Liver (tissue), 5 donors: ENCODE results near the gene MRM1. TPM values are rescaled to one million over a fixed set of nuclear protein-coding genes. Genes with fewer than 3 reads are reported as not detected.

ENCODE experiments used
- REST ChIP-seq: IDR thresholded peaks from 2 replicates; pipeline ENCODE4 v1.6.1; 2016; ENCODE audit warnings: antibody characterized with exemption, mild to moderate bottlenecking
- polyA plus RNA-seq, 2 donors: library from polyadenylated mRNA; stranded (reverse) in 1 of 2; unstranded in 1 of 2; fragments of 200-250 nt in 1 of 2; fragments of >200 nt in 1 of 2; fragmentation: Nextera tagmentation in 1 of 2; extraction: Ambion mirVana in 1 of 2; gene quantifications; one replicate each; pipeline versions ENCODE4 v1.2.1 to v1.2.3, GENCODE V29; 2013 to 2015
- total RNA-seq, 2 donors: library from RNA; depleted of rRNA; stranded (reverse); fragments of >200 nt; gene quantifications; one replicate each; pipeline ENCODE4 v1.2.3, GENCODE V29; 2014
- donor health status: healthy.
- donor health status: healthy.
- donor health status: healthy.

The MRM1 gene
- total and polyA plus RNA-seq, 4 donors: 3.2 to 5.9 (median 5.2) TPM

- TF ChIP-seq REST: no peak
Measured at GRCh38 chr17:36657763-36658490, 56.5 kb downstream of the MRM1 start (continued).

Other genes with a start within 250 kb of the MRM1 start
- gene TBC1D3H, start 213.1 kb upstream of the MRM1 start, total RNA-seq: not detected
- gene TBC1D3H, start 213.1 kb upstream of the MRM1 start, polyA plus RNA-seq: under 1 TPM in 1 of 2 donors, not detected in 1; 0.08 TPM
- 10 to 100 TPM in 1 of 2 donors, 1 to 10 TPM in 1; 8.1 to 18.8 TPM for gene ZNHIT3, start 114.9 kb upstream of the MRM1 start, total RNA-seq
- gene ZNHIT3, start 114.9 kb upstream of the MRM1 start, polyA plus RNA-seq: 10 to 100 TPM; 19.4 to 24.2 TPM
- 10 to 100 TPM; 28.6 to 47.2 TPM for gene MYO19, start 66.7 kb upstream of the MRM1 start, total RNA-seq
- 10 to 100 TPM in 1 of 2 donors, 1 to 10 TPM in 1; 8.7 to 13.0 TPM for gene MYO19, start 66.7 kb upstream of the MRM1 start, polyA plus RNA-seq
- gene PIGW, start 66.6 kb upstream of the MRM1 start, total RNA-seq: 1 to 10 TPM; 6.2 to 9.6 TPM
- gene PIGW, start 66.6 kb upstream of the MRM1 start, polyA plus RNA-seq: 1 to 10 TPM; 3.2 to 6.0 TPM
- 10 to 100 TPM; 43.6 to 48.6 TPM for gene GGNBP2, start 56.7 kb upstream of the MRM1 start, total RNA-seq
- 10 to 100 TPM; 19.6 to 25.1 TPM for gene GGNBP2, start 56.7 kb upstream of the MRM1 start, polyA plus RNA-seq
- gene DHRS11, start 9.7 kb upstream of the MRM1 start, total RNA-seq: 1 to 10 TPM; 5.8 to 8.0 TPM
- 1 to 10 TPM; 4.2 to 7.2 TPM for gene DHRS11, start 9.7 kb upstream of the MRM1 start, polyA plus RNA-seq